NCI-H2227 (cell line): ENCODE results near the gene PLAA.

Source experiments
- DNase-seq: peaks from one replicate; lab custom pipeline; 2025; ENCODE audit not compliant: unreplicated experiment; lab: John Stamatoyannopoulos, UW

Gene PLAA

GRCh38 chr9:26946753-26947727 lies at the start of gene PLAA:
Gene PLAA, minus strand, starts transcription at chr9:26947242. Its CDS starts 197 bp downstream, at chr9:26947045.
- peak; percentile 94 for DNase-seq

GRCh38 chr9:26995810-26996209 lies 48.8 kb upstream of the PLAA start:
- no peak for DNase-seq

- DNase-seq = no peak
These were observed 36.3 kb upstream of the PLAA start for GRCh38 chr9:26983340-26983739.

GRCh38 chr9:26975728-26976707 lies 29.0 kb upstream of the PLAA start:
- DNase-seq = peak; percentile 3

GRCh38 chr9:26974927-26975326 lies 27.9 kb upstream of the PLAA start:
- DNase-seq = no peak

- no peak for DNase-seq
These were observed 26.9 kb upstream of the PLAA start for GRCh38 chr9:26973989-26974388.

GRCh38 chr9:26971721-26972120 lies 24.7 kb upstream of the PLAA start:
- DNase-seq = no peak

GRCh38 chr9:26956860-26957233 lies 9.8 kb upstream of the PLAA start:
- DNase-seq = no peak

- peak; percentile 98 for DNase-seq
These were observed 9.1 kb upstream of the PLAA start, which contains the start of gene IFT74 for GRCh38 chr9:26955921-26956859. Gene IFT74, plus strand, starts transcription at chr9:26956412. Its CDS starts 5,556 bp downstream, at chr9:26961968.

GRCh38 chr9:26955222-26955903 lies 8.3 kb upstream of the PLAA start:
- DNase-seq = no peak

- DNase-seq = no peak
These were observed 7.0 kb upstream of the PLAA start for GRCh38 chr9:26954050-26954508.

- no peak for DNase-seq
These were observed 4.8 kb upstream of the PLAA start for GRCh38 chr9:26951794-26952193.

- DNase-seq = no peak
These were observed 3.5 kb upstream of the PLAA start for GRCh38 chr9:26950521-26950920.

- DNase-seq = no peak
These were observed 2.6 kb upstream of the PLAA start for GRCh38 chr9:26949637-26950069.

- no peak for DNase-seq
These were observed 694 bp upstream of the PLAA start for GRCh38 chr9:26947736-26948135.

- no peak for DNase-seq
These were observed 1.5 kb downstream of the PLAA start for GRCh38 chr9:26945591-26945990.

- no peak for DNase-seq
These were observed 6.3 kb downstream of the PLAA start for GRCh38 chr9:26940779-26941178.

GRCh38 chr9:26939955-26940711 lies 6.9 kb downstream of the PLAA start:
- no peak for DNase-seq

GRCh38 chr9:26937816-26938371 lies 9.1 kb downstream of the PLAA start:
- no peak for DNase-seq
